ENCODE measurements around the gene VAV2.

DNA sequence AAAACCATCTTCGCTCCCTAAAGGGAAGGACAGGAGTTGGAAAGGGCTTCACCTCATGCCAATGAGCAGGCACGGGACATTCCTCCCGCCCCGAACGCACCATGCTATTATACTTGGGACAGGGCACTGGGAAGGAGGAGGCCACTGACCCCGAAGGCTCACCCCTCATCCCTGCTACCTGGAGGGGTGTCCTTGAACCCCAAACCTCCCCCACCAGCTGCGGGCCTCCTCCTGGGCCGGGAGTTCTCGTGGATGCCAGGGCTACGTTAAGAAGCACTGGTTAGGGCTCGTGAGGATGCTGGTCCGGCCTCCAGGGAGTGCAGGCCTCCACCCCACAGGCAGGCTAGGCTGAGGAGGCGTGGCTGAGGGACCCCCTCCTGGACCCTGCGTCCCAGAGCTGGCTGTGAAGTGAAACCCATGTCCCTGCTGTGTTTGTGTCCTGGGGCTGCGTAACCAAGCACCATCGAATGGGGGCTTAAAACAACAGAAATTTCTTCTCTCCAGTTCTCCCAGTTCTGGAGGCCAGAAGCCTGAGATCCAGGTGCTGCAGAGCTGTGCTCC, 142.9 kb downstream of the VAV2 start:
- TF ChIP-seq NFE2L2 (conservative IDR thresholded peaks at IDR 0.05; ENCODE audit: low read length) (no peak), JUNB (IDR thresholded peaks at IDR 0.05) (no peak)
- TF ChIP-seq, protein P1, sequence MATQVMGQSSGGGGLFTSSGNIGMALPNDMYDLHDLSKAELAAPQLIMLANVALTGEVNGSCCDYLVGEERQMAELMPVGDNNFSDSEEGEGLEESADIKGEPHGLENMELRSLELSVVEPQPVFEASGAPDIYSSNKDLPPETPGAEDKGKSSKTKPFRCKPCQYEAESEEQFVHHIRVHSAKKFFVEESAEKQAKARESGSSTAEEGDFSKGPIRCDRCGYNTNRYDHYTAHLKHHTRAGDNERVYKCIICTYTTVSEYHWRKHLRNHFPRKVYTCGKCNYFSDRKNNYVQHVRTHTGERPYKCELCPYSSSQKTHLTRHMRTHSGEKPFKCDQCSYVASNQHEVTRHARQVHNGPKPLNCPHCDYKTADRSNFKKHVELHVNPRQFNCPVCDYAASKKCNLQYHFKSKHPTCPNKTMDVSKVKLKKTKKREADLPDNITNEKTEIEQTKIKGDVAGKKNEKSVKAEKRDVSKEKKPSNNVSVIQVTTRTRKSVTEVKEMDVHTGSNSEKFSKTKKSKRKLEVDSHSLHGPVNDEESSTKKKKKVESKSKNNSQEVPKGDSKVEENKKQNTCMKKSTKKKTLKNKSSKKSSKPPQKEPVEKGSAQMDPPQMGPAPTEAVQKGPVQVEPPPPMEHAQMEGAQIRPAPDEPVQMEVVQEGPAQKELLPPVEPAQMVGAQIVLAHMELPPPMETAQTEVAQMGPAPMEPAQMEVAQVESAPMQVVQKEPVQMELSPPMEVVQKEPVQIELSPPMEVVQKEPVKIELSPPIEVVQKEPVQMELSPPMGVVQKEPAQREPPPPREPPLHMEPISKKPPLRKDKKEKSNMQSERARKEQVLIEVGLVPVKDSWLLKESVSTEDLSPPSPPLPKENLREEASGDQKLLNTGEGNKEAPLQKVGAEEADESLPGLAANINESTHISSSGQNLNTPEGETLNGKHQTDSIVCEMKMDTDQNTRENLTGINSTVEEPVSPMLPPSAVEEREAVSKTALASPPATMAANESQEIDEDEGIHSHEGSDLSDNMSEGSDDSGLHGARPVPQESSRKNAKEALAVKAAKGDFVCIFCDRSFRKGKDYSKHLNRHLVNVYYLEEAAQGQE (IDR thresholded peaks at IDR 0.05) = no peak
- TF ChIP-seq, protein P2, sequence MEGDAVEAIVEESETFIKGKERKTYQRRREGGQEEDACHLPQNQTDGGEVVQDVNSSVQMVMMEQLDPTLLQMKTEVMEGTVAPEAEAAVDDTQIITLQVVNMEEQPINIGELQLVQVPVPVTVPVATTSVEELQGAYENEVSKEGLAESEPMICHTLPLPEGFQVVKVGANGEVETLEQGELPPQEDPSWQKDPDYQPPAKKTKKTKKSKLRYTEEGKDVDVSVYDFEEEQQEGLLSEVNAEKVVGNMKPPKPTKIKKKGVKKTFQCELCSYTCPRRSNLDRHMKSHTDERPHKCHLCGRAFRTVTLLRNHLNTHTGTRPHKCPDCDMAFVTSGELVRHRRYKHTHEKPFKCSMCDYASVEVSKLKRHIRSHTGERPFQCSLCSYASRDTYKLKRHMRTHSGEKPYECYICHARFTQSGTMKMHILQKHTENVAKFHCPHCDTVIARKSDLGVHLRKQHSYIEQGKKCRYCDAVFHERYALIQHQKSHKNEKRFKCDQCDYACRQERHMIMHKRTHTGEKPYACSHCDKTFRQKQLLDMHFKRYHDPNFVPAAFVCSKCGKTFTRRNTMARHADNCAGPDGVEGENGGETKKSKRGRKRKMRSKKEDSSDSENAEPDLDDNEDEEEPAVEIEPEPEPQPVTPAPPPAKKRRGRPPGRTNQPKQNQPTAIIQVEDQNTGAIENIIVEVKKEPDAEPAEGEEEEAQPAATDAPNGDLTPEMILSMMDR (IDR thresholded peaks at IDR 0.05) = no peak

Data from A549 (cell line).